Hippocampal formation (tissue), 2 donors: ENCODE results near the gene C1orf52.
A peak's percentile ranks its signal among the peaks of the same experiment; 100 is the strongest.

ENCODE experiments used
- DNase-seq, 2 donors: peaks; one replicate each; lab custom pipeline; 2025; lab: John Stamatoyannopoulos, UW

The C1orf52 gene

DNA sequence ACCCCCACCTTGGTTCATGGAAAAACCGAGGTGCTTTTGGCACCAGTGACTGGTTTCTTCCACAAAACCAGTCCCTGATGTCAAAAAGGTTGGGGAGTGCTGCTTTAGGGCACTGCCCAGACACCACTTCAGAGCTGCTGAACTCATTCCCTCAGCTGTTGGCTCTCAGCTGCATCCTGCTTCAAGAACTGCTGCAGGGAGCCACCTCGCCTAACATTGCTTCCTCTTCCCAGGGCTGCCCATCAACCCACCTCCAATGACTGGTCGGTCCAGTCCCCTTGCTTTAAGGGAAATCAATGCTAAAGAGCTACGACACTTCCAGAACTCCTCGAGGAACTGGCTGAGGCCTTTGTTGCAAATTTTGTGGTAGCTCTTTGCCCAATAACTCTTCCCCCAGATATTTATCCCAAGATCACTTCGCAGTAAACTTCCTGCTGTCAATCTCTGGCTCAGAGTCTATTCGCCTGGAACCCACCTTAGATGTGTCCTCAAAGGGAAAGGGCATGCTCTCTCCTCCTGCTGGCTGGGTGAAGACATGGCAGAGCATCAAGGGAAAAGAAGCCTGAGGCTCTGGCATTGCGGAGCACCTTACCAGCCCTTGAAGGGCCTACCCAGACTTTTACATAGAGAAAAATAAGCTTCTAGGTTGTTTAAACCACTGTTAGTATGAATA lies 29.0 kb downstream of the C1orf52 start:
- DNase-seq, result no peak

DNA sequence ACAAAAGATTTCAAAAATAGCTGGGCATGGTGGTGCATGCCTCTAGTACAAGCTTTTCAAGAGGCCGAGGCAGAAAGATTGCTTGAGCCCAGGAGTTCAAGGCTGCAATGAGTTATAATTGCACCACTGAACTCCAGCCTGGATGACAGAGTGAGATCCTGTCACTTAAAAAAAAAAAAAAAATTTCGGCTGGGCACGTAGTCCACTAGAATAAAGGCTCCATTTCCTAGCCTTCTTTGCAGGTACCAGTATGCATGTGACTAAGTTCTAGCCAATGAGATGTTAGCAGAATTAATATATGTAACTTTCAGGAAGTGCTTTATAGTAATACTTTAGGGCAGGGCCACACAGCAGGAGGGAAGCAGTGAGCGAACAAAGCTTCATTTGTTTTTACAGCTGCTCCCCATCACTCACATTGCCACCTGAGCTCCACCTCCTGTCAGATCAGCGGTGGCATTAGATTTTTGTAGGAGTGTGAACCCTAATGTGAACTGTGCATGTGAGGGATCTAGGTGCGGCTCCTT lies 29.8 kb downstream of the C1orf52 start:
- no peak for DNase-seq

DNA sequence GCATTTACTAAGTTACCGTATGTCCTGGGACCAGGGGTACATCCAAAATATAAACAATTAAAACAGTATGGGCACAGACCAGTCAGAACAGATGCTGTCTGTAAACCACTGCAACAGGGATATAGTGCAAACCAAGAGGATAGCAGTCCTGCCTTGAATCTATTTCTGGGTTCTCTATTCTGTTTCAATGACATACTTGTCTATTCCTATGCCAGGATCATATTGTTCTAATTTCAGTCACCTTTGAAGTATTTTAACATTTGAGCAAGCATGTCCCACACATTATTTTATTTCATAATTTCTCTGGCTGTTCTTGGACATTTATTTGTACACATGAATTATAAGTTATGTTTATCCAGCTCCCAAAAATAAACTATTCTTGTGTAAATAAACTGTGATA lies 30.5 kb downstream of the C1orf52 start:
- DNase-seq, result no peak

DNA sequence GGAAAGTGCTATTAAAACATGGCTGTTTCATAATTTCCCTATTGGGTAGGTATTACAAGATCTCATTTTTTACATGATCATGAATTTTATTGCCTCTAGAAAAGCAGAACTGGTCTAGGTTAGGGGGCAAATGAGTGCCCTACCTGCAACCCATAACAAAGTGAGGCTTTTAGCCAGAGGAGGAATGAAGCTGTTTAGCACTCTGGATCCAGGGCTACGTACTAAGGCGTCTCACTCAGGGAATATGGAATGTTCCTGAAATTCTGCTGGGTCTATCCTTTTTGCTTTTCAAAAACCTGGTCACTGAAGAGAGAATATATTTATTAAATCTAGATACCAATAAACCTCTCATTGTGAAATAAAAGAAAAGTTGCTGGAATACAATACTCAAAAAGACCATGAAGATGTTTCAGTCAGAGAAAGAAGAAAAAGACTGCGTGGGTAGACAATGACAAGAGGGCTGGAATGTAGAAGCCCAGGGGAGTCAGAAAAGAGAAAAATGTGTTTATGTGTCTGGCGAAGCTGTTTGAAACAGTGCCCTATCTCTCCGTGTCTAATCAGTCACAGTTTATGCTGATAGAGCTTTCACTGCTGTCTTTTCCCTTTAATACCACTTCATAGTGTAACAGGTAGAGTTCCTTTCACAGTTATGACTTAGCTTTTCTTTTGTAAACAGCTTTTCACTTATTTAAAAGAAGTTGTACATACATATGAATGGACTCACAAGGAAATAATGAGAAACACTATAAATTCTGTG lies 33.7 kb downstream of the C1orf52 start:
- no peak for DNase-seq

DNA sequence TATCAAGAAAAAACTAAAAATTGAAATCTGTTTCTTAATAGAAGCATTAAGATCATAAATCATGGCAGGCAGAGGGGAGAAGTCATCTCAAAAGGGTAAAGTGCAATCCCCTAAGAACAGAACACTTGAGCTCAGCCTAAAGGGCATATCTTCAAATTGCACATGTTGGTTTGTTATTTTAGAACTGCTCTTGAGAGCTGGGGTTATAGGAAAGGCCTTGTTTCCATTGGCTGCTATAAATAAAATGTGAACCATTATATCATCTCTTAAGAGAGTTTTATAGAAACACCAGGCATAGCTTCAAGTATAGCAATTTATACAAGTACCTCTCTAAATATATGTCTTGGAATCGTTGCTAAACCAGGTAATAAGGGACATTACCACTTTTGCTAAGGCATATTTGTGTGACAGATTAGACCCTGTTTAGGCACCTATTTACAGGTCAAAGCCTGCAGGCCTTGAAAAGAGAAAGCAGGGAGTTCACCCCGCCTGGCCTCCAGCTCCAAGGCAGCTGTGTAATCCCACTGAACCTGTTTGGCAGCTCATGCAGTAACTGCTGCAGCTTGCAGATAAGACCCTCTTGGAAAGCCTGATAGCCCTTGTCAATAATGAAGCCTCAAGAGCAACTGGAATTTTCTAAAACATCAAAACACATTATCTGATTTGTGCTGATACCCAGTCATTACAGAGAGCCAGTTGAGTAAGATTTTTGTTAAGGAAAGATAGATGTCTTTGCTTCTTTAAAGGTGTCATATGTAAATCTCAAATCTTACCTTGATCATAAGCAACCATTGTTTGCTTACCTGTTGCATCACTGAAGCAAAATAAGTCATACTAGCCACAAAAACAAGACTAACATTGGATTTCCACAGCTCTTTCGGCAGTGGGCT lies 34.5 kb downstream of the C1orf52 start:
- no peak for DNase-seq

GRCh38 chr1:85224295-85224694 lies 35.2 kb downstream of the C1orf52 start:
- DNase-seq, result no peak

DNA sequence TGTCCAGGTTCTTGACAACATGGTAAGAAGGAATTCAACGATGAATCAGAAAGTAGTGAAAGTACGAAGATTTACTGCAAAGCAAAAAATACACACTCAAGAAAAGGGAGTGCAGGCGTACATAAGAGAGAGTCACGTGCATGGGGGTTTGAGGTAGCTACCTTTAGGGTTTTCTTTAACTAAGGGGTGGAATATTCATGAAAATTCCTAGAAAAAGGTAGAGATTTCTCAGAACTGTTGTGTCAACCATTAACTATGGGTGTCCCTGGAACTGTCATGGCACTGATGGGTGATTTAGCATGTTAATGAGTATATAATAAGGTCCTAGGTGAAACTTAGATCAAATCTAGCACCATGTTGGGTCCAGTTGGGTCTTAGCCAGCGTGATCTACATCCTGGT lies 36.1 kb downstream of the C1orf52 start:
- DNase-seq, result no peak

GRCh38 chr1:85220756-85221201 lies 38.7 kb downstream of the C1orf52 start:
- no peak for DNase-seq

GRCh38 chr1:85219853-85220610 lies 39.4 kb downstream of the C1orf52 start:
- no peak for DNase-seq

DNA sequence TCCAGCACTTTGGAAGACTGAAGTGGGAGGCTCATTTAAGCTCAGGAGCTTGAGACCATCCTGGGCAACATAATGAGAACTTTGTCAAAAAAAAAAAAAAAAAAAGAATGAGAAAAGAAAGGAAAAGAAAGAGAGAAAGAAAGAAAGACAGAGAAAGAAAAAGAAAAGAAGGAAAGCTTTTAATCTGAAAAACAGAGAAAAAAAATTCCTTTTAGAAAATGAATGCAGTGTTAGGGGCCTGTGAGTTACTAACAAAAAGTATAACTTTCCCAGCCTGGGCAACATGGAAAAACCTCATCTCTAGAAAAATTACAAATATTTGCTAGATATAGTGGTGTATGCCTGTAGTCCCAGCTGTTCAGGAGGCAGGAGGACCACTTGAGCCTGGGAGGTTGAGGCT lies 42.8 kb downstream of the C1orf52 start:
- DNase-seq, result no peak

GRCh38 chr1:85214654-85215053 lies 44.8 kb downstream of the C1orf52 start:
- no peak for DNase-seq

DNA sequence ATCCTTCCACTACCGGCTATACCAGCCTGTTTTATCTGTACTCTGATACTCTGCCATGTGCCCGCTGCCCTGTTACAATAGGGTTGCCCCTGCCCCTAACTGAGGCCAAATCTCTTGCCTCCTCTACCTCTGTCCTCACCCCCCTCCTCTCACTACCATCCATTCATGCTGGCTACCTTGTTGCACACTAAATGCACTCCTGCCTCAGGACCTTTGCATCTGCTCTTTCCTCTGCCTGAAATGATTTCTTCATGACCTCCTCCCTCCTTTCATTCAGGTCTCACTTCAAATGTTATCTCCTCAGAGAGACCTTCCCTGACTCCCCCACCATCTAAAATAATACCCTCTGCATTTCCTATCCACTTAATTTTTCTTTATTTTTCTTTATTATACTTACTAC lies 51.0 kb downstream of the C1orf52 start:
- DNase-seq, result no peak

DNA sequence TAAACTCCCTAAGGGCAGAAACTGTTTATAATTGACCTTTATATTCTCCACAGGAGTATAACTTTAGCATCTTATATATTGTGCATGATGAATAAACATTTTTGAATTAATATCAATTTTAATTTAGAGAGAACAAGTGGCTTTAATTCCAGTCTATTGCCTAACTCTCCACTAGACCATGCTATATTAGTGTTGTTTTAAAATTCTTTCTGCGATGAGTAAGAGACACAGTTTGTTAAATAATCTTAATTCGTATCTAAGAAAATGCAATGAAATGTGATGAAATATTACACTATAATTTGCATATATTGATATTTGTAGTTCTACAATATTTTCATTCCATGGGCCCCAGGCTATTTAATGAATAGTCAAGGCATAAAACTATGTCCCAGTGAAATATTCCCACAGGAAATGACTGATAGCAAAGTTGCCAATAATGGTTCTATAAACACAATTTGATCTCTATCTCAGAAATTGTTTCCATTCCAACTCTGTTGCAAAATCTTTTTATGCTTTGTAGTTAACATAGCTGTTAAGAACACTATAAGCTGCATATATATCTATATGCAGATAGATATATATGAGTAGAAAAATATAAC lies 55.8 kb downstream of the C1orf52 start:
- no peak for DNase-seq

DNA sequence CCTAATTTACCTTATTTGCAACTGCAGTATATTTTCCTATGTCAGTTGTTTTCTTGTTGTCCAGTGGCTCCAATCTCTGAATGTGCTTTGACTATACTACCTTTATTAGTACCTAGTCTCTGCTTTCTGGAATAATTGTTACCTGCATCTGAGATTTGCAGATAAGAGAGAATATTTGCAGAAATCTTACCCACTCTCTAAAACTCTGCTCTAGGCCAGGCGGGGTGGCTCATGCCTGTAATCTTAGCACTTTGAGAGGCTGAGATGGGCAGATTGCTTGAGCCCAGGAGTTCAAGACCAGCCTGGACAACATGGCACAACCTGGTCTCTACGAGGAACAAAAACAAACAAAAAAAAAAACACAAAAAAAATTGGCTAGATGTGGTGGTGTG lies 56.6 kb downstream of the C1orf52 start:
- DNase-seq, result no peak

GRCh38 chr1:85202092-85202863 lies 57.2 kb downstream of the C1orf52 start:
- DNase-seq, result no peak

DNA sequence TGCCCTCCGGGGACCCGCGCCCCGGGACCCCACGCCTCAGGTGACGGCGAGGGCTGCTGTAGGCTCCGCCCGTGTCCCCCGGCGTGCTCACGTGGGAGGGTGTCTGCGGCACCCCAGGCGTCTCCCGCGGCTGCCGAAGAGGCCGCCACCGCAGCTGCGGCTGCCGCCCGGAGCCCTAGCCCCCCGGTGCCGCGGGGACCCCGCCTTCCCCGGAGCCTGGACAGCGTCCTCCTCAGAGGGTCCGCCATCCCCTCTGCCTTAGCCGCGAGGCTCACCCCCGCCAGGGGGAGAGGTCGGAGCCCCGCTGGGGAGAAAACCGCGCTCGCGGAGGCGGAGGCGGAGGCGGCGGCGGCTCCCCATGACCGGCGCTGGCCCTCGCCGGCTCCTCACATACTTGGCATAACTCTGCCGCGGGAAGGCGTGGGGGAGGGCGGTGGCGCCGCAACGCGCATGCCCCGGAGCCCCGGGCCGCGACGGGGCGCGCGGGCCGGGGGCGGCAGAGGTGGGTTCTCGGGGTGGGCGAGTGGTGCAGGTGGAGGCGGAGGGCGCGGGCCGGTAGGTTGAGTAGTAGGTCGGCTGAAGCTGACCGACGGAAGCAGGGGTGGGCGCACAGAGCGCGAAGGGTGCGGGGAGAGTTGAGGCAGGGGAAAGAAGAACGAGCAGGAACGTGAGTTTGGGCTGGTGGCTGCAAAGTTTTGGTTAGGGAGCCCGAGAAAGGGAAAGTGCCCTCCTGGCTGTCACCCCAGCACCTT lies 57.9 kb downstream of the C1orf52 start:
- peak in 1 of 2 donors; percentile 35 for DNase-seq

GRCh38 chr1:85200463-85201339 lies 58.8 kb downstream of the C1orf52 start, which contains the start of gene SYDE2:
Gene SYDE2, minus strand, starts transcription at chr1:85201016. Its CDS starts 20 bp downstream, at chr1:85200996.
- DNase-seq, result peak in 1 of 2 donors; percentile 31
